ENCODE measurements around the gene TNFAIP8L1.

DNA sequence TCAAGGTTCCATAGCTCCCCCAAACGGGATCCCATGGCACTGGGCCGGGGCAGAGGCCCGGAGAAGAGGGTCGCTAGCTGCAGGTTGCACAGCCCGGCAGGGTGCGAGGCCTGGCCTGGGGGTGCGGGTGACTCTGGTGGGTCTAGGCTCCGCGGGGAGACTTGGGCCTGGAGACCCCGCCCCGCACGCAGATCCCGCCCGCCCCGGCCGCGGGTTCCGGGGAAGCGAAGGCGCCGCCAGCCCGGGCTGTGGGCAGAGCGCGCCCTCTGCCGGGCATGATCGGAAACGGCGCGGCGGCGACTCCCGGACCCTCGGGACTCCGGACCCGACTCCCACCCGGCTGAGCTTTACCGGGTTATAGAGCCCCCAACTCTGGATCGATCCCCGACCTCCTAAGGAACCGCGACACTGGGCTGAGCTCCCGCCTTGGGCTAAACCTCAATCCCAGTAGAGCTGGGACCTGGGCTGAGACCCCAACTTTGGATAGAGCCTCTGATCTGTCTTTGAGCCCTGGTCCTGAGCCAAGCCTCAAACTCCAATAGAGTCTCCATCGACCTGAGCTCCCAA, 3.1 kb upstream of the TNFAIP8L1 start:
- TF ChIP-seq, protein P1, sequence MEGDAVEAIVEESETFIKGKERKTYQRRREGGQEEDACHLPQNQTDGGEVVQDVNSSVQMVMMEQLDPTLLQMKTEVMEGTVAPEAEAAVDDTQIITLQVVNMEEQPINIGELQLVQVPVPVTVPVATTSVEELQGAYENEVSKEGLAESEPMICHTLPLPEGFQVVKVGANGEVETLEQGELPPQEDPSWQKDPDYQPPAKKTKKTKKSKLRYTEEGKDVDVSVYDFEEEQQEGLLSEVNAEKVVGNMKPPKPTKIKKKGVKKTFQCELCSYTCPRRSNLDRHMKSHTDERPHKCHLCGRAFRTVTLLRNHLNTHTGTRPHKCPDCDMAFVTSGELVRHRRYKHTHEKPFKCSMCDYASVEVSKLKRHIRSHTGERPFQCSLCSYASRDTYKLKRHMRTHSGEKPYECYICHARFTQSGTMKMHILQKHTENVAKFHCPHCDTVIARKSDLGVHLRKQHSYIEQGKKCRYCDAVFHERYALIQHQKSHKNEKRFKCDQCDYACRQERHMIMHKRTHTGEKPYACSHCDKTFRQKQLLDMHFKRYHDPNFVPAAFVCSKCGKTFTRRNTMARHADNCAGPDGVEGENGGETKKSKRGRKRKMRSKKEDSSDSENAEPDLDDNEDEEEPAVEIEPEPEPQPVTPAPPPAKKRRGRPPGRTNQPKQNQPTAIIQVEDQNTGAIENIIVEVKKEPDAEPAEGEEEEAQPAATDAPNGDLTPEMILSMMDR (conservative IDR thresholded peaks at IDR 0.05; ENCODE audit: low read length): peak; percentile 77
- TF ChIP-seq EZH2phosphoT487 (IDR thresholded peaks at IDR 0.05; ENCODE audit: borderline replicate concordance): no peak

Data from Loucy (cell line).